OCI-LY3 (cell line): ENCODE measurements around the gene CDS2.
A peak's percentile ranks its signal among the peaks of the same experiment; 100 is the strongest.

Source experiments
- H2AFZ ChIP-seq: fragments of 200-600, 300-600 bp; shearing (Covaris generic); 2 replicates; pipeline ENCODE4 v1.6.0; 2014; ENCODE audit warnings: antibody characterized with exemption, low read depth, low read length
- H3K27ac ChIP-seq: fragments of 200-600, 300-600 bp; sonication (generic); 2 replicates; pipeline ENCODE4 v1.5.1; 2014; ENCODE audit warnings: mild to moderate bottlenecking, low read length, moderate library complexity, mixed read lengths
- H3K27me3 ChIP-seq: fragments of 200-600, 300-600 bp; sonication (generic); 2 replicates; pipeline ENCODE4 v1.6.1; 2014; ENCODE audit warnings: low read depth, low read length, mixed read lengths
- H3K36me3 ChIP-seq: fragments of 200-600, 300-600 bp; sonication (generic); replicated peaks from 2 replicates; pipeline ENCODE3; 2014; ENCODE audit warnings: low read depth, low read length, mixed read lengths
- H3K4me1 ChIP-seq: fragments of 300-600, 200-600 bp; sonication (generic); 2 replicates; pipeline ENCODE4 v1.6.1; 2014; ENCODE audit warnings: low read length, mixed read lengths
- H3K4me2 ChIP-seq: fragments of 200-600, 300-600 bp; sonication (generic); 2 replicates; pipeline ENCODE4 v1.6.1; 2014; ENCODE audit warnings: low read length, mixed read lengths
- H3K4me3 ChIP-seq: fragments of 300-600, 200-600 bp; sonication (generic); 2 replicates; pipeline ENCODE4 v1.5.1; 2014; ENCODE audit warnings: antibody characterized with exemption, mild to moderate bottlenecking, low read length, moderate library complexity
- H3K79me2 ChIP-seq: fragments of 300-600, 200-600 bp; shearing (Covaris generic); 2 replicates; pipeline ENCODE4 v1.6.1; 2014; ENCODE audit warnings: mild to moderate bottlenecking, low read length, mixed read lengths
- H3K9ac ChIP-seq: fragments of 300-600, 200-600 bp; shearing (Covaris generic); 2 replicates; pipeline ENCODE4 v1.6.0; 2014; ENCODE audit warnings: mild to moderate bottlenecking, low read length, moderate library complexity
- H3K9me3 ChIP-seq: fragments of 200-600, 300-600 bp; shearing (Covaris generic); 2 replicates; pipeline ENCODE4 v1.6.1; 2014; ENCODE audit warnings: low read length, mixed read lengths; ENCODE audit not compliant: insufficient read depth
- H4K20me1 ChIP-seq: fragments of 200-600, 300-600 bp; sonication (generic); 2 replicates; pipeline ENCODE4 v1.6.1; 2016; ENCODE audit warnings: low read length, mixed read lengths; ENCODE audit not compliant: insufficient read depth
- EZH2phosphoT487 ChIP-seq: fragments of 200-600 bp; shearing (Covaris generic); IDR thresholded peaks from 2 replicates; pipeline ENCODE4 v1.6.1; 2018; ENCODE audit warnings: antibody characterized with exemption, mixed run types, low read depth
- TF ChIP-seq, protein P1 (sequence below): fragments of 200-600, 300-600 bp; sonication (generic); IDR thresholded peaks from 2 replicates; pipeline ENCODE4 v1.5.1; 2014; ENCODE audit warnings: antibody characterized with exemption, low read length, low read depth

CDS2 gene

GRCh38 chr20:5114403-5114802 lies 12.4 kb upstream of the CDS2 start:
- H3K4me1 ChIP-seq: peaks cover 54% of the 10 kb centered on the region
- H3K27ac ChIP-seq: no peak overlapping the region
- H3K9ac ChIP-seq: no peak overlapping the region
- H3K9me3 ChIP-seq: no peaks in the 10 kb centered on the region
- TF ChIP-seq EZH2phosphoT487: no peak
- TF ChIP-seq, protein P1, sequence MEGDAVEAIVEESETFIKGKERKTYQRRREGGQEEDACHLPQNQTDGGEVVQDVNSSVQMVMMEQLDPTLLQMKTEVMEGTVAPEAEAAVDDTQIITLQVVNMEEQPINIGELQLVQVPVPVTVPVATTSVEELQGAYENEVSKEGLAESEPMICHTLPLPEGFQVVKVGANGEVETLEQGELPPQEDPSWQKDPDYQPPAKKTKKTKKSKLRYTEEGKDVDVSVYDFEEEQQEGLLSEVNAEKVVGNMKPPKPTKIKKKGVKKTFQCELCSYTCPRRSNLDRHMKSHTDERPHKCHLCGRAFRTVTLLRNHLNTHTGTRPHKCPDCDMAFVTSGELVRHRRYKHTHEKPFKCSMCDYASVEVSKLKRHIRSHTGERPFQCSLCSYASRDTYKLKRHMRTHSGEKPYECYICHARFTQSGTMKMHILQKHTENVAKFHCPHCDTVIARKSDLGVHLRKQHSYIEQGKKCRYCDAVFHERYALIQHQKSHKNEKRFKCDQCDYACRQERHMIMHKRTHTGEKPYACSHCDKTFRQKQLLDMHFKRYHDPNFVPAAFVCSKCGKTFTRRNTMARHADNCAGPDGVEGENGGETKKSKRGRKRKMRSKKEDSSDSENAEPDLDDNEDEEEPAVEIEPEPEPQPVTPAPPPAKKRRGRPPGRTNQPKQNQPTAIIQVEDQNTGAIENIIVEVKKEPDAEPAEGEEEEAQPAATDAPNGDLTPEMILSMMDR: no peak
- peaks cover 67% of the 10 kb centered on the region for H3K79me2 ChIP-seq
- H4K20me1 ChIP-seq: peaks cover 25% of the 10 kb centered on the region
- H3K27me3 ChIP-seq: no peaks in the 10 kb centered on the region
- peak overlapping the region; percentile 72 for H3K4me2 ChIP-seq
- 0 out of 2 replicates have a peak overlapping the region, but pooled peaks have one; percentile 1 for H3K4me3 ChIP-seq
- H2AFZ ChIP-seq: no peak overlapping the region
- peaks cover 66% of the 10 kb centered on the region for H3K36me3 ChIP-seq

- Histone ChIP-seq H3K9me3 (no peaks in the 10 kb centered on the region), H3K4me2 (peak overlapping the region; percentile 91), H3K79me2 (peaks cover 57% of the 10 kb centered on the region), H3K4me3 (peak overlapping the region; percentile 89), H3K27ac (no peak overlapping the region), H3K36me3 (peaks cover 55% of the 10 kb centered on the region), H3K9ac (peak overlapping the region; percentile 98; the same call in 1 of the 2 replicates), H2AFZ (no peak overlapping the region), H4K20me1 (peaks cover 25% of the 10 kb centered on the region), H3K27me3 (no peaks in the 10 kb centered on the region), H3K4me1 (peaks cover 54% of the 10 kb centered on the region)
- TF ChIP-seq, protein P1: no peak
- no peak for TF ChIP-seq EZH2phosphoT487
These were observed 9.9 kb upstream of the CDS2 start for GRCh38 chr20:5116875-5117274.

DNA sequence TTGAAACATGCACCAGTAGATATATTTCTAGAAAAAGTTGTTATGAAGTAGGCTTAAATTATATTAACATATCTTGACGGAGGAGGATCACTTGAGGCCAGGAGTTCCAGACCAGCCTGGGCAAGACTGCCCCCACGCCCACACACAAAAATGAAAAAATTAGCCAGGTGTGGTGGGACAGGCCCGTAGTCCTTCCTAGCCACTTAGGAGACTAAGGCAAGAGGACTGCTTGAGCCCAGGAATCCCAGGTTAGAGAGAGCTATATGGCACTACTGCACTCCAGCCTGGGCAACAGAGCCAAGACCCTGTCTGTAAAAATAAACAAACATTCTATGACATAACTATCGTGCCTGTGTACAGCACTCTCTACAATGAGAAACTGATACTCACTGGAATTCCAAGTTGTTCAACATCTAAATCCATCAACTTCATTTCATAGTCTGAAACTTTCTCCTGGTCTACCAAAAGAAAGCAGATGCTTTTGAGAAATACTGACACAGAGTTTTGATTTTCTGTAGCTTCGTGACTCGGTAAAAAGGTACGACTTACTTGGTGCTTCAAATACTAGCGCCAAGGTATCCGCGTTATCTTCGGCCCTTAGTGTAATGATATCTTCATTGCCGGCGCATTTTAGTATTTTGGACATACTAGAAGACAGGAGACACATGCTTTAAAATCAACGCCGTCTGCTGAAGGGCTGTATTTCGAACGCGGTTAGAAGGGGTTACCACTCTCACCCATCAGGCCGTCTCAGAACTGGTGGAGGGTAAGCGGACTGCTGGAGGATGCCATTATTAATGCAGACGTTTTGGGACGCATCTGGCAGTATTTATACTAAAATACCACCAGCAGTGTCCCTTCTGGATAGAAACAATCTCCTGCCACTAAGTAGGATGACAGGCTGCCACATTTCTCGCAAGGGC lies 8.3 kb upstream of the CDS2 start:
- Histone ChIP-seq H3K27ac (peak overlapping the region; percentile 91), H3K4me2 (peak overlapping the region; percentile 91), H3K9ac (peak overlapping the region; percentile 98), H3K4me1 (peaks cover 52% of the 10 kb centered on the region), H3K4me3 (peak overlapping the region; percentile 89), H3K9me3 (no peaks in the 10 kb centered on the region), H4K20me1 (peaks cover 25% of the 10 kb centered on the region), H3K27me3 (no peaks in the 10 kb centered on the region), H3K79me2 (peaks cover 47% of the 10 kb centered on the region), H3K36me3 (peaks cover 54% of the 10 kb centered on the region), H2AFZ (no peak overlapping the region)
- no peak for TF ChIP-seq EZH2phosphoT487
- TF ChIP-seq, protein P1: no peak

DNA sequence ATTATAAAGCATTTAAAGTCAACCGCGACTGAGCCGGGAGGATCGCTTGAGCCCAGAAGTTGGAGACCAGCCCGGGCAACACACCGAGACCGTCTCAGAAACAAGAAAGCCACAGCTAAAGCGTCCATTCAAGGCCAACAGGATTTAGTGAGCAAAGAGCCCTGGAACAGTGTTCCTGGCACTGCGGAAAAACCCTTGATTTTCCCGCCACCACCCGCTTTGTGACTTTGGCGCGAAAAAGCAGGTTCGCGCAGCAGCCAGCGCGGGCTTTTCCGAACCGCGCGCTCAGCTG lies 7.7 kb upstream of the CDS2 start:
- H3K27me3 ChIP-seq: no peaks in the 10 kb centered on the region
- peaks cover 49% of the 10 kb centered on the region for H3K36me3 ChIP-seq
- no peaks in the 10 kb centered on the region for H3K9me3 ChIP-seq
- peak overlapping the region; percentile 89 for H3K4me3 ChIP-seq
- H3K4me2 ChIP-seq: peak overlapping the region; percentile 91
- no peak overlapping the region for H2AFZ ChIP-seq
- peaks cover 25% of the 10 kb centered on the region for H4K20me1 ChIP-seq
- H3K79me2 ChIP-seq: peaks cover 47% of the 10 kb centered on the region
- H3K4me1 ChIP-seq: peaks cover 47% of the 10 kb centered on the region
- peak overlapping the region; percentile 98 for H3K9ac ChIP-seq
- TF ChIP-seq, protein P1: no peak
- TF ChIP-seq EZH2phosphoT487: no peak
- H3K27ac ChIP-seq: peak overlapping the region; percentile 91
